Cardiac septum (tissue), 1 donor: ENCODE data around the gene SCAPER. TPM values are rescaled to one million over a fixed set of nuclear protein-coding genes. Genes with fewer than 3 reads are reported as not detected.

Experiments
- DNase-seq: peaks from one replicate; pipeline ENCODE4 v3.0.0-alpha.2; 2020; ENCODE audit warnings: low spot score
- intact Hi-C: fragments of 100-400 bp; cut with DNase I; formaldehyde crosslinking; loops from one replicate; pipeline ENCODE4 v1.14.0; 2022
- total RNA-seq: library from RNA; stranded (reverse); fragmentation: NEBNext Ultra II Directional; extraction: Animal tissue kit (Norgen Biotek cat#: 25700); gene quantifications from one replicate; pipeline ENCODE4 v1.2.1, GENCODE V29; 2021
- donor health status: DM: no; HTN: no; CAD: no.

SCAPER gene
- total RNA-seq, 1 donor from 2014 or later: 31.9 TPM

GRCh38 chr15:76349301-76350070, 555.7 kb downstream of the SCAPER start:
- no peak for DNase-seq
- intact Hi-C loops: no loop called here

DNA sequence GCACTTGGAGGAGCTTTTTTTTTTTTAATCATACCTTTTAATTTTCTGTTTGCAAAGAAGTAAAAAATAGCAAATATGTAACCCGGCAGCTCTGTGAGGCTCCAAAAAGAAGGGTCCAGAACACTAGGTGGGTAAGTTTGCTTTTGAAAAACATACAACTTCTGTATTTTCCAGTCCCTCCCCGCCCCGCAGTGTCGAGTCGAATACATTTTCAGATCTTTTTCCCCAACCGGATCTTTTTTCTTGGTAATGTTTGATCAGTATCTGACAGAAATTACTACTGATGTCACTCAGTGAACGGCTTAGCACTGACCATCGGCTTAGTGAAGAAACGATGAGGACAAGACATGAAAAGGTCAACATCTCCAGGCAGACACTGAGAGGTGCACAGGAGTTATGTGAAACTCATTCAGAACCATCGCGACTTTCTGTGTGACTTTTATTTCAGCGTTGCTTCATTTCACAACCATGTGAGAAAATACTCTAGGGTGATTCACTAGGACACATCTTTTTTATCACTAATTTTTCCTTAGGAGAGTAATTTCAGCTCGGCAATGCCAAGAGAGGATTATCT, 557.6 kb downstream of the SCAPER start:
- DNase-seq: no peak
- intact Hi-C loops: no loop called here

- intact Hi-C loops: no loop called here
- no peak for DNase-seq
These were observed 558.3 kb downstream of the SCAPER start for GRCh38 chr15:76346669-76347481.

DNA sequence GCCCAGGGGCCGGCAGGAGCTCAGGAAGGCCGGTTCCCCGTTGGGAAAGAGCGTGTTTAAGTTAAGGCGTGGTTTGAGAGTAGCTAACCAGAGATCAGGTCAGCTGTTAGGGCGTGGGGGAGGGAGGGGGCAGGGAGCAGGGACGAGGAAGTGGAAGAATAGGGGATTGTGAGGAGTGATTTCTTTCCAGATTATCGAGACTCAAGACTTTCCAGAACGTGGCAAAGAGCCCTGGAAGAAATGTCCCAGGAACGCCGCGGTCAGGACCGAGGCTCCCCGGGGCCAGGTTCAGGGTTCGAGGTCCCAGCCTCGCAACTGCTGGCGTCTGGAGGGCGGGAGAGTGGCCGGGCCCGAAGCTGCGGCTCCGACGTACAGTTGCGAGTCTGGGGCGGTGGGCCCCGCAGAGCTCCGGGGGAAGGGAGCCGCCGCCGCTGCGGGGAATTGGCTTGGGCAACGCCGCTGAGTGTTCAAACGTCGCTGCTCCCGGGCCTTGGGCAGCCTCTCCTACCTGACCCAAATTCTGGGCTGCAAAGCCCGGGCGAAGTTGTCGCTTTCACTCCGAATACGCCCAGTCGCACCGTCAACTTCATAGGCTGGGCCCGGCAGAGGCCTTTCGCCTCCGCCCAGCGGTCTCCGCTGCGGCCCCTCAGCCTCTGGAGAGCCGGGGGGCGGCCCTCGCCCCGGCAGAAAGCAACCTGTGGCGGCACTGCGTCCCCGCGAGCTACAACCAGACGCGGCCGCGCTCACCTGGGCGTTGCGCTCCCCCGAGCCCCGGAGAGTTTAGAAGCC, 559.1 kb downstream of the SCAPER start:
- intact Hi-C loops: no loop called here

GRCh38 chr15:76345583-76345879, 559.6 kb downstream of the SCAPER start:
- intact Hi-C loops: no loop called here
- DNase-seq: no peak

More for the DNA sequence above, 559.1 kb downstream of the SCAPER start:
- no peak for DNase-seq

- intact Hi-C loops: no loop called here
- DNase-seq: no peak
These were observed 560.1 kb downstream of the SCAPER start for GRCh38 chr15:76344893-76345582.

GRCh38 chr15:76343313-76343996, 561.7 kb downstream of the SCAPER start:
- DNase-seq: no peak
- intact Hi-C loops: no loop called here

- no peak for DNase-seq
- intact Hi-C loops: no loop called here
These were observed 562.5 kb downstream of the SCAPER start for GRCh38 chr15:76342382-76343201.

- no peak for DNase-seq
- intact Hi-C loops: no loop called here
These were observed 563.1 kb downstream of the SCAPER start for GRCh38 chr15:76342058-76342381.

DNA sequence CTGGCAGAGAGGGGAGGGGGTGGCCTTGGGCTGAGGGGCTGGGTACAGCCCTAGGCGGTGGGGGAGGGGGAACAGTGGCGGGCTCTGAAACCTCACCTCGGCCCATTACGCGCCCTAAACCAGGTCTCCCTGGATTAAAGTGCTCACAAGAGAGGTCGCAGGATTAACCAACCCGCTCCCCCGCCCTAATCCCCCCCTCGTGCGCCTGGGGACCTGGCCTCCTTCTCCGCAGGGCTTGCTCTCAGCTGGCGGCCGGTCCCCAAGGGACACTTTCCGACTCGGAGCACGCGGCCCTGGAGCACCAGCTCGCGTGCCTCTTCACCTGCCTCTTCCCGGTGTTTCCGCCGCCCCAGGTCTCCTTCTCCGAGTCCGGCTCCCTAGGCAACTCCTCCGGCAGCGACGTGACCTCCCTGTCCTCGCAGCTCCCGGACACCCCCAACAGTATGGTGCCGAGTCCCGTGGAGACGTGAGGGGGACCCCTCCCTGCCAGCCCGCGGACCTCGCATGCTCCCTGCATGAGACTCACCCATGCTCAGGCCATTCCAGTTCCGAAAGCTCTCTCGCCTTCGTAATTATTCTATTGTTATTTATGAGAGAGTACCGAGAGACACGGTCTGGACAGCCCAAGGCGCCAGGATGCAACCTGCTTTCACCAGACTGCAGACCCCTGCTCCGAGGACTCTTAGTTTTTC, 563.6 kb downstream of the SCAPER start:
- DNase-seq: no peak
- intact Hi-C loops: no loop called here

- intact Hi-C loops: no loop called here
- DNase-seq: no peak
These were observed 564.3 kb downstream of the SCAPER start for GRCh38 chr15:76340803-76341365.

GRCh38 chr15:76340198-76340802, 564.8 kb downstream of the SCAPER start:
- intact Hi-C loops: no loop called here
- DNase-seq: no peak

GRCh38 chr15:76339305-76340197, 565.6 kb downstream of the SCAPER start:
- DNase-seq: no peak
- intact Hi-C loops: no loop called here

DNA sequence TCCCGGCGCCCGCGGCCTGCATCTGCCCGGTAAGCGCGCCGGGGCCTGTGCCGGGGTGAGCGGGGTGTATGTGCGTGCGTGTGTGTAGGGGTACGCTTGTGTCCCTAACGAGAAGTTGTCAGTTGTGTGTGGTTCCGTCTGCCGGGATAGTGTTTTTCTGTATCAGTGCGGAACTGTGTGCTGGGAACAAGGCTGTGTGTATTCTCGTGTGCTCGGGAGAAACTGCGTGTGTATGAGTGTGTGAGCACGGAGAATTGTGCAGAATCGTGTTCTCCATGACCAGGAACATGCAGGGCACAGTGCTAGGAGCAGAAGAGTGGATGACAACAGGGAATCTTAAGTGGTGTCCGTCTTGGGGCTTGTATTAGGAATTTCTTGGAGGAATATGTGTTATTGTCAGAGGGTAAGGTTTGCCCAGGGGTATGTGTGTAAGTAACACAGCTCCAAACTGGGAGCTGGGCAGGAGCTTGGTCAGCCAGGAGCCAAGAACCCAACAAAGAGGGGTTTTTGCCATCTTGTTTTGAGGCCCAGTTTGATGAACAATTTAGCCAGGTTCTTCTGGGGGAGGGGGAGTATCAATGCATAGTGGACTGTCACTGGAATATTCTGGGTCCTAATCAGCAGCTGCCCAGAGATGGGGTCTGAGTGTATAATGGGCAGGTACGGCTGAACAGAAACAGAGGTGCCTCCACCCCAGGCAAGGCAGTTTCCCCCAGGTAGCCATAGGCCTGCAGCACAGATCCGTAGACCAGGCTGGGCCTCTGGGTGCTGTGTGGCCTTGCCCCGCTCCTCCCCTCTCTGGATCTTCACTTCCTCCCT, 566.4 kb downstream of the SCAPER start:
- intact Hi-C loops: no loop called here
- no peak for DNase-seq
